GM23248 (cell line): ENCODE measurements around the gene APOL1.
"Not testable (repeated sequence)": the region's sequence is repeated elsewhere in the genome, so short reads cannot be mapped to it uniquely, and the experiment has no call there.

Source experiments
- EZH2 ChIP-seq: fragments of 200-600 bp; sonication (generic); IDR thresholded peaks from 2 replicates; pipeline ENCODE4 v1.6.1; 2018; ENCODE audit warnings: antibody characterized with exemption, mild to moderate bottlenecking; ENCODE audit not compliant: insufficient read depth, poor library complexity, severe bottlenecking
- EZH2phosphoT487 ChIP-seq: fragments of 200-600 bp; sonication (generic); IDR thresholded peaks from 2 replicates; pipeline ENCODE4 v1.6.1; 2018; ENCODE audit warnings: antibody characterized with exemption, moderate library complexity, mild to moderate bottlenecking, low read depth; ENCODE audit not compliant: insufficient read depth

DNA sequence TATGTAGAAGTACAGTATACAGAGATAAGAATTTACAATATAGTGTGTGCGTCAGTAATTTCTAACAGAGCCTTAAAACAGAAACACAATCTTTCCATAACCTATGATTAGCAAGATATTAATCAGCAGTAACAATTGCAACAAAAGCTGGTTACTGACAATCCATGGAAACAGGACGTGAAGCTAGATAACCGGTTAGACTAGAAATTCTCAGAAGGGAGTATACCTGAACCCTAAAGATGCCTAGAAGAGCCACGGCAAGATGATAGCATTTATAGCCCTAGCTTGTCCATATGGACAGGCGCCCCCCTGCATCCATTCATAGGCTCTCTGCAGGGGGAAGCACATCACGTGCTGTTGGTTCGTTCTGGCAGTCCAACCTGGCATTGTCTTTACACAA lies 49.5 kb upstream of the APOL1 start:
- not testable (repeated sequence) for TF ChIP-seq EZH2phosphoT487, EZH2
